ENCODE data around the gene RSF1. TPM values are rescaled to one million over a fixed set of nuclear protein-coding genes. Genes with fewer than 3 reads are reported as not detected.

Gene RSF1
- polyA plus RNA-seq, 1 of the 3 experiments (the other 2 are of a cell fraction): 8.4 TPM

DNA sequence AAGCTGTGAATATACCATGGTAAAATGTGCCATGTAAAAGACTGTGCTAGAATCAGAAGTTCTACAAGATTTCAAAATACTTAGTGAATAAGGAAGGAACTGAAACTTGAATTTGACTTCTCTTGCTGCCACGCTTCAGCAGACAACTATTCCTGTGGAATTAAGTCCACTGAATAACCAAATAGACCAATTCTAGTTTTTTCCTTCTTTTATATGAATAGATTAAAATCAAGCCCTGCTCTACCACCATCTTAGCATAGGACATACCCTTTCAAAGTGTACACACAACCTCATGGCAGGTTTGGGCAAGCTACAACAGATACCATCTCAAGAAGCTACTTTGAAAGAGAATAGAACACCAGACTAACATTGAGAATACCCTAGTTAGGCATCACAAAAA lies 159.6 kb downstream of the RSF1 start:
- H2AFZ ChIP-seq (ENCODE audit: low read depth): no peak overlapping the region
- peaks cover 10 to 25% of the 10 kb centered on the region in 2 experiments for H3K36me3 ChIP-seq (replicated peaks in 1 of 2; ENCODE audit: control insufficient read depth in 1 of 2, insufficient read depth in 2 of 2, low read length in 1 of 2)
- H3K9me3 ChIP-seq: no peaks in the 10 kb centered on the region
- TF ChIP-seq JUND (IDR thresholded peaks at IDR 0.05): no peak
- no peak for TF ChIP-seq FOXJ3 (CRISPR knock-in tag; IDR thresholded peaks at IDR 0.05)
- TF ChIP-seq, protein P1, sequence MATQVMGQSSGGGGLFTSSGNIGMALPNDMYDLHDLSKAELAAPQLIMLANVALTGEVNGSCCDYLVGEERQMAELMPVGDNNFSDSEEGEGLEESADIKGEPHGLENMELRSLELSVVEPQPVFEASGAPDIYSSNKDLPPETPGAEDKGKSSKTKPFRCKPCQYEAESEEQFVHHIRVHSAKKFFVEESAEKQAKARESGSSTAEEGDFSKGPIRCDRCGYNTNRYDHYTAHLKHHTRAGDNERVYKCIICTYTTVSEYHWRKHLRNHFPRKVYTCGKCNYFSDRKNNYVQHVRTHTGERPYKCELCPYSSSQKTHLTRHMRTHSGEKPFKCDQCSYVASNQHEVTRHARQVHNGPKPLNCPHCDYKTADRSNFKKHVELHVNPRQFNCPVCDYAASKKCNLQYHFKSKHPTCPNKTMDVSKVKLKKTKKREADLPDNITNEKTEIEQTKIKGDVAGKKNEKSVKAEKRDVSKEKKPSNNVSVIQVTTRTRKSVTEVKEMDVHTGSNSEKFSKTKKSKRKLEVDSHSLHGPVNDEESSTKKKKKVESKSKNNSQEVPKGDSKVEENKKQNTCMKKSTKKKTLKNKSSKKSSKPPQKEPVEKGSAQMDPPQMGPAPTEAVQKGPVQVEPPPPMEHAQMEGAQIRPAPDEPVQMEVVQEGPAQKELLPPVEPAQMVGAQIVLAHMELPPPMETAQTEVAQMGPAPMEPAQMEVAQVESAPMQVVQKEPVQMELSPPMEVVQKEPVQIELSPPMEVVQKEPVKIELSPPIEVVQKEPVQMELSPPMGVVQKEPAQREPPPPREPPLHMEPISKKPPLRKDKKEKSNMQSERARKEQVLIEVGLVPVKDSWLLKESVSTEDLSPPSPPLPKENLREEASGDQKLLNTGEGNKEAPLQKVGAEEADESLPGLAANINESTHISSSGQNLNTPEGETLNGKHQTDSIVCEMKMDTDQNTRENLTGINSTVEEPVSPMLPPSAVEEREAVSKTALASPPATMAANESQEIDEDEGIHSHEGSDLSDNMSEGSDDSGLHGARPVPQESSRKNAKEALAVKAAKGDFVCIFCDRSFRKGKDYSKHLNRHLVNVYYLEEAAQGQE (IDR thresholded peaks at IDR 0.05; ENCODE audit: low read depth, low read length): no peak
- TF ChIP-seq, protein P2, sequence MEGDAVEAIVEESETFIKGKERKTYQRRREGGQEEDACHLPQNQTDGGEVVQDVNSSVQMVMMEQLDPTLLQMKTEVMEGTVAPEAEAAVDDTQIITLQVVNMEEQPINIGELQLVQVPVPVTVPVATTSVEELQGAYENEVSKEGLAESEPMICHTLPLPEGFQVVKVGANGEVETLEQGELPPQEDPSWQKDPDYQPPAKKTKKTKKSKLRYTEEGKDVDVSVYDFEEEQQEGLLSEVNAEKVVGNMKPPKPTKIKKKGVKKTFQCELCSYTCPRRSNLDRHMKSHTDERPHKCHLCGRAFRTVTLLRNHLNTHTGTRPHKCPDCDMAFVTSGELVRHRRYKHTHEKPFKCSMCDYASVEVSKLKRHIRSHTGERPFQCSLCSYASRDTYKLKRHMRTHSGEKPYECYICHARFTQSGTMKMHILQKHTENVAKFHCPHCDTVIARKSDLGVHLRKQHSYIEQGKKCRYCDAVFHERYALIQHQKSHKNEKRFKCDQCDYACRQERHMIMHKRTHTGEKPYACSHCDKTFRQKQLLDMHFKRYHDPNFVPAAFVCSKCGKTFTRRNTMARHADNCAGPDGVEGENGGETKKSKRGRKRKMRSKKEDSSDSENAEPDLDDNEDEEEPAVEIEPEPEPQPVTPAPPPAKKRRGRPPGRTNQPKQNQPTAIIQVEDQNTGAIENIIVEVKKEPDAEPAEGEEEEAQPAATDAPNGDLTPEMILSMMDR (IDR thresholded peaks at IDR 0.05): no peak
- TF ChIP-seq CHD2 (IDR thresholded peaks at IDR 0.05; ENCODE audit: low read length, partially characterized antibody): no peak
- TF ChIP-seq RXRA (IDR thresholded peaks at IDR 0.05; ENCODE audit: borderline replicate concordance, low read depth): no peak
- no peak for TF ChIP-seq TAF1 (IDR thresholded peaks at IDR 0.05; ENCODE audit: borderline replicate concordance, low read depth, low read length)
- TF ChIP-seq MEF2A (IDR thresholded peaks at IDR 0.05; ENCODE audit: borderline replicate concordance, low read depth): no peak
- TF ChIP-seq SIN3A (IDR thresholded peaks at IDR 0.05; ENCODE audit: borderline replicate concordance, low read depth, low read length): no peak
- TF ChIP-seq IRF3 (IDR thresholded peaks at IDR 0.05; ENCODE audit: low read depth, low read length): no peak
- TF ChIP-seq FOSL2 (IDR thresholded peaks at IDR 0.05; ENCODE audit: borderline replicate concordance, low read depth): no peak
- no peak for TF ChIP-seq SMC3 (IDR thresholded peaks at IDR 0.05; ENCODE audit: low read depth, low read length)
- no peak for TF ChIP-seq NRF1 (IDR thresholded peaks at IDR 0.05; ENCODE audit: low read depth, low read length)
- no peak for TF ChIP-seq MXI1 (IDR thresholded peaks at IDR 0.05; ENCODE audit: low read depth, low read length)
- TF ChIP-seq TEAD4 (IDR thresholded peaks at IDR 0.05; ENCODE audit: borderline replicate concordance, insufficient read depth): no peak
- TF ChIP-seq GATA2 (CRISPR knock-in tag; IDR thresholded peaks at IDR 0.05): no peak
- no peak for TF ChIP-seq USF1 (IDR thresholded peaks at IDR 0.05; ENCODE audit: borderline replicate concordance, low read depth)
- no peak for TF ChIP-seq EZH2phosphoT487 (IDR thresholded peaks at IDR 0.05; ENCODE audit: borderline replicate concordance, low read depth)
- TF ChIP-seq RCOR1 (IDR thresholded peaks at IDR 0.05; ENCODE audit: low read length): no peak
- no peaks in the 10 kb centered on the region for H3K9me2 ChIP-seq
- DNase-seq: no peak
- 91% methylated on average over 1 of the region's 1 CpG for WGBS (ENCODE audit: low lambda C conversion rate)
- H3K9ac ChIP-seq: no peak overlapping the region
- H3K27ac ChIP-seq (ENCODE audit: low read depth in 2 of 2, low read length in 1 of 2): no peak overlapping the region
- no peaks in the 10 kb centered on the region for H4K20me1 ChIP-seq (ENCODE audit: insufficient read depth)
- ChIA-PET POLR2A (interaction anchor here (0.5 kb wide), 1 partner anchor 201 kb away, joined by 4 read pairs; no protein-coding TSS in a partner anchor), CTCF (interaction anchor here (1.3 to 2.1 kb wide), 2 partner anchors 12 to 42 kb away, joined by 3 to 7 read pairs; no protein-coding TSS in a partner anchor)
- no peaks in the 10 kb centered on the region; a peak in 1 of 4 replicates for H3K4me1 ChIP-seq (ENCODE audit: control insufficient read depth in 1 of 2, insufficient read depth in 2 of 2, low read depth in 1 of 2, low read length in 1 of 2)
- H3K27me3 ChIP-seq (ENCODE audit: insufficient read depth): no peaks in the 10 kb centered on the region
- peaks cover 8% of the 10 kb centered on the region for H3F3A ChIP-seq (replicated peaks; ENCODE audit: insufficient read depth)
- H3K79me2 ChIP-seq (ENCODE audit: insufficient read depth): no peaks in the 10 kb centered on the region
- H3K4me3 ChIP-seq (ENCODE audit: low read depth in 2 of 2, low read length in 1 of 2): no peak overlapping the region
- H3K4me2 ChIP-seq: no peak overlapping the region

Measured in SK-N-SH (cell line).